Activated naive CD4-positive, alpha-beta T cell (primary cell): Measurements from ENCODE around the gene TSPAN18.
"Not testable (repeated sequence)": the region's sequence is repeated elsewhere in the genome, so short reads cannot be mapped to it uniquely, and the experiment has no call there.

Source experiments
- DNase-seq, 4 experiments: peaks; one replicate each; lab custom pipeline; 2025; lab: John Stamatoyannopoulos, UW

The TSPAN18 gene

GRCh38 chr11:44868455-44869421, 142.0 kb downstream of the TSPAN18 start:
- DNase-seq = no peak

DNA sequence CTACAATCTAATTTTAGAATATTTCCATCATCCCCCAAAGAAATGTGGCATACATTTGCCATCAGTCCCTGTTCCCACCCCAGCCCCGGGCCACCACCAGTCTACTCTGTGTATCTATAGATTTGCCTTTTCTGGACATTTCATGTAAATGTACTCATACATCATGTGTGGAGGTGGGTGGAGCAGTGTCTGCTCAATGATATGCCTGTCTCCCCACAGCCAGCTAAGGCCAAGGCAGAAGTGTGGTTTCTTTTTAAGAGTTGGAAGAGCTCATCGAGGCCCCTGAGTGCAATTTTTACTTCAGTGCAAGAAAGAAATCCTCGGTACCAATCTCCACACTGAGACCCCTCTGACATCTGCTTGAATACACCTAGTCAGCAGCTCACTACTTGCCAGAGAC, 143.4 kb downstream of the TSPAN18 start:
- no peak for DNase-seq

GRCh38 chr11:44870615-44871176, 143.9 kb downstream of the TSPAN18 start:
- no peak for DNase-seq

GRCh38 chr11:44871682-44872081, 144.9 kb downstream of the TSPAN18 start:
- DNase-seq = not testable (repeated sequence)

- DNase-seq = no peak
These were observed 145.8 kb downstream of the TSPAN18 start for GRCh38 chr11:44872556-44872955.

DNA sequence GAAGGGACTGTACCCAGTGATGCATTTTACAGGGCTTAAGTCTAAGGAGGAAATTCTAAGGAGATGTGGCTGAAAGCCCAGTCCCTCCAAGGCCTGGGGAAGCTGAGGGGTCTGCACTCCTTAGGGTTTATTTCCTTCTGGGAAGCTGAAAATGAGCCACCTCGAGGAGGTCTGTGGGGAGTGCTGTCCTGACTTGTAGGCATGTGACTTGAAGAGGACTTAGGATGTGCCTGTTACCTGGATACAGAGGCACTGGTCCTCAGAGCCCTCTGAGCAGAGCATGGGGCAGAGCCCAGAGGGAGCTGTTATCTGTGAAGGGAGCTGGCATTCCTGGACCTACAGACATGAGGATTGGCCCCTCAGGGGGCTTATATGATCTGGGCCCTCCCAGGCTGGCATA, 146.8 kb downstream of the TSPAN18 start:
- no peak for DNase-seq

GRCh38 chr11:44874284-44874683, 147.5 kb downstream of the TSPAN18 start:
- DNase-seq = no peak

DNA sequence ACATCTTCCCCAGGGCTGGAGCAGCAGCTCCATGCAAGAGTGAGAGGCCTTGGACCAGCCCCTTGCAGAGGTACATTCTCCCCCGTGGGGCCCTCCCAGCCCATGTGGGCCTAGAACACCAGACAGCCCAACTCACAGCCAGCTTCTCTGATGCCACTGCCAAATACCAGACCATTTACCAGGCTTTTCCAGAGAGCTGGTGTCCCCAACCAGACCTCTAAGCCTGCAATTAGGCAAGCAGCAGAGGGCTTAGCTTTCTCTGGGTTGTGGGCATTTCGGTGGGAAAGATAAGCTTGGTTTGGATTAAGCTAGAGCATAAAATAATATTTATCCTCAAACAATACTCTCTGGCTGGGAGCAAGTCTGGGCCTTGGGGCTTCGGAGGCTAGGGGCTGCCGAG, 148.3 kb downstream of the TSPAN18 start:
- no peak for DNase-seq

GRCh38 chr11:44876194-44876723, 149.5 kb downstream of the TSPAN18 start:
- no peak for DNase-seq

GRCh38 chr11:44876906-44877305, 150.1 kb downstream of the TSPAN18 start:
- no peak for DNase-seq

DNA sequence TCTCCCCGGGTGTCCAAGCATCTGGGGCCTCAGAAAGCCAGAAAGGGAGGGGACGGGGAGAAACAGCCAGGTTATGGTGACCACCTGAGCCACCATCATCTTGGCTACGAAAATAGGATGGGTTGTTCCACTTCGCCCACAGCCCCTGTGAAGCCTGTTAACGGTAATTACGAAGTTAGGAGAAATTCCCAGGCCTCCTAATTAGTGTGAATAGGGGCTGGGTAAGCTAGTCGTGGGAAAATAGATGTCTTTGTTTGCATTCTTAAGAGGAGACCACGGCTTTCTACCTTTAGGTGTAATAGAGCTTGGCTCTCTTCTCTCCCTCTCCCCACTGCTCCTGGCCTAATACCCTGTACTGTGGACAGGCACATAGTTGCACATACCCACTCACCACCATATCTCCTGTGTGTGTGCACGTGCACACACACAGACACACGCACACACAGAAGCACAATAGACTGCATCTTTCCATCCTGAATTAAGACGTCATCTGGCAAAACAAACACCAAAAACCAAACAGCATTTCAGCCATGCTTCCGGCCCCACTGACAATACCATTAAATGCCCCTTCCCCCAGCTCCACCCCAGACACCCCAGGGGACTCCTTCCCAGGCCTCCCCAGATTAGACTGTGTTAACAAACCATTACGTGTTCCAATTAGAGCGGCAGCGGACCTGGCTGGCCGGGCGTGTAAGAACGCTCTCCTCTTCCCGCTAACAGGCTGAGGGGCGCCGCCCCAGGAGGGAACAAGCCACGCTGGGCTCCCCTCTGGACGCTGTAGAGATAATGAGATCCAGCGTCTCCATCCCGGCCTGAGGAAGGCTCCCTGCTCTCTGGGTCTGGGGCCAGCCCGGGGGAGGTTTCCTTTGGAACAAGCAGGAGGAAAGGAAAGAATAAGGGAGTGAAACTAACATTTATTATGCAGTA, 151.1 kb downstream of the TSPAN18 start:
- no peak for DNase-seq

- no peak for DNase-seq
These were observed 151.9 kb downstream of the TSPAN18 start for GRCh38 chr11:44878711-44879110.

GRCh38 chr11:44879432-44879831, 152.7 kb downstream of the TSPAN18 start:
- DNase-seq = no peak

GRCh38 chr11:44880511-44880910, 153.7 kb downstream of the TSPAN18 start:
- DNase-seq = no peak

DNA sequence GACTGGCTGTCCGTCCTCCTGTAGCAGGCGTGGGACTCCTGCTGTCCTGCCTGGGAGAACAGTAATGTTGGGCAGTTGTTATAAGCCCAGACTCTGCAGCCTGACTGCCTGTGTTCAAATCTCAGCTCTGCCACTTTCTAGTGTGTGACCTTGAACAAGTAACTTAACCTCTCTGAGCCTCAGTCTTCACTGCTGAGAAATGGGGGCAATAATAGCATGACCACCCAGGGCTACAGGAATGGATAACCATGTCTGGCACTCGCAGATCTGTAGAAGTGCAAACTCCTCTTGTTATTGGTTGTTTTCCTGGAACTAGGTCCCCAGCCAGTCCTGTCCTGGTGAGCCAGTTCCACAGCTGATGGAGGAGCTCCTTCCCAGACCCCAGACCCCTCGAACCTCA, 154.2 kb downstream of the TSPAN18 start:
- no peak for DNase-seq

- no peak for DNase-seq
These were observed 156.5 kb downstream of the TSPAN18 start for GRCh38 chr11:44883277-44883676.

GRCh38 chr11:44884056-44884455, 157.3 kb downstream of the TSPAN18 start:
- DNase-seq = no peak

GRCh38 chr11:44885065-44885810, 158.5 kb downstream of the TSPAN18 start:
- no peak for DNase-seq

DNA sequence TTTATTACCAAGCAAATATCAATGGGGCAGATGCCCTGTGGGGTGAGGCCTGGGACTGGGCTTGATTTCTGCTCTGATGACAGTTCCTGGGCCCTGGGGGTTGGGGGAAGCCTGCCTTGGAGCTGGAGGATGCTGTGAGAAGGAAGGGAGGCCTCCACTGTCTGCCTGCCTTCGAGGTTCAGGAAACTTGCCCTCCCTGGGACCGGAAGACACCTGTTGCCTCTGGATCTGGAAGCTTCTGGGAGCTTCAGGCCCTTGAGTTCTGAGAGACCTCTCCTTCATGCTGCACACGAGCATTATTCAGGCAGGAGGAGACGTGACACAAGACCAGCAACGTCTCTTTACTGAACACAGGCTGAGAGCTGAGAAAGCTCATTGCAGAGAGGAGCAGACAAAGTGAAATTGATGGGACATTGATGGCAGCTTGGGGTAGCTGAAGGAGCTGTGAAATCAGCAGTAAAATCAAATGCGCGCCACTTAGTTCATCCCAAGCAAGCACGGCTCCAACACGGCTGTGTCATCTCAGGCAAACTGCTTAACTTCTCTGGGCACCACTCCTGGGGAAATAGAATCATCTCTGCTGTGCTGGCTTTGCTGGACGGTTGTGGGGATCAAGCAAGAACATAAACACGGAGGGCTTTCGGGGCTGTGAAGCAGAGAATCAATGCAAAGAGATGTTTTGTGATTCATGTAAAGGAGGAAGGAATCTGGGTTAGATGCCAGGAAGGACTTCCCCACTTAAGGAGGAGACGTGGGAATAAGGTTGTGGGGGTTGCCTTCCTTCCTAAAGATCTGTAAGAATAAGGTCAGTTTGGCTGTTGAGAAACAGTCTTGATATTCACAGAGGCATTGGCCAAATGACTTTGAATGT, 159.4 kb downstream of the TSPAN18 start:
- no peak for DNase-seq

- DNase-seq = no peak
These were observed 160.0 kb downstream of the TSPAN18 start for GRCh38 chr11:44886790-44887140.
